NOMO-1 treated with DMSO at 0.1 percent for 48 hours (cell line): ENCODE results near the gene ACVR1.
"Not testable (repeated sequence)": the region's sequence is repeated elsewhere in the genome, so short reads cannot be mapped to it uniquely, and the experiment has no call there.

Source experiments
- DNase-seq: peaks from one replicate; lab custom pipeline; 2025; ENCODE audit not compliant: unreplicated experiment; lab: John Stamatoyannopoulos, UW

The ACVR1 gene

DNA sequence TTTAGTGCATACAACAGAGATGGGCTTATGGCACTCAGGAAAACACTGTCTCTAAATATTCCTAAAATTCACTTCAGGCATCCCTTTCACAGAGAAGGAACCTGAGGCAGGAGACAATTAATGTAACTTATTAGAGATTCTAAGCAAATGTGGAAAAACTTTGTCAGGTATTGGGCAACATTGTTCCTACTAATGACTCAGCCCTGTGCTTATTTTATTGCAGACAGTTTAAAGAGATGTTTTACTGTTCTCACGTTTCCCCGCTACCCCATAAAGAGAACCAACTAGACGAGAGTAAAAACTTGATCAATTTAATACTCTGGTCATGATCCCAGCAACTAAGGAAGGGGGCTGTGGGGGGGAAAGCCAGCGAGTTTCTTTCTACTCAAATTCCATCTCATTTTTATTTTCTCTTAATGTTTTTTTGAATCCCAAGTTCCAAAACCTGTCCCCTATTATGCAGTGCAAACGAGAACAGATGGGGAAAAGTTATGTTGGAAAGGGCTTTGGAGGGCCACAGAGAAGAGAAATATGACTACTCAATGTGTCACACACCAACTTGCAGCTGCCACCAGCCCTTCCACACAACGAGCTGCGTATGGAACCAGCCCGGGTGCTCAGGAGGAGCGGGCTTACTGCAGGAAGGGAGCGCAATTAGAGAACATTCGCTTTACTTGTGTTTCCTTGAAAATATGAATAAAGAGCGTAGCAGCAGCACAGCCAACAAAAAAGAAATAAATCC, 18.7 kb upstream of the ACVR1 start:
- peak; percentile 79 for DNase-seq

DNA sequence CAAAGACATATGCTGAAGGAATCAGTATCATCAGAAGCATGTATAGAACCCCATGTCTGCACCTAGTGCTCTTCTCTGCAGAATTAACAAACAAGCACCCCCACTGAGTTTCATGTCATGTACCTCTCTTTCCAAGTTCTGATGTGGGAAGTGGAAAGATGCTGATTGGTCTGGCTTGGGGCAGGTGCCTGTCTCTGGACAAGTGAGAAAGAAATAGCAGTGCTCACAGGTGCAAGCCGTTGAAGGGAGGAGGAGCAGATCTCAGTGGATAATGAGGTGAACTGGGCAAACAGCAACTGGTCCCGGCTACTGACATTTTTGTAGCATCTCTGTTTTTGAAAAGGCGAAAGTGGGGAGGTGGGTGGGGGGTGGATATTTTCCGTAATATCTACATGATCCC, 17.5 kb upstream of the ACVR1 start:
- no peak for DNase-seq

DNA sequence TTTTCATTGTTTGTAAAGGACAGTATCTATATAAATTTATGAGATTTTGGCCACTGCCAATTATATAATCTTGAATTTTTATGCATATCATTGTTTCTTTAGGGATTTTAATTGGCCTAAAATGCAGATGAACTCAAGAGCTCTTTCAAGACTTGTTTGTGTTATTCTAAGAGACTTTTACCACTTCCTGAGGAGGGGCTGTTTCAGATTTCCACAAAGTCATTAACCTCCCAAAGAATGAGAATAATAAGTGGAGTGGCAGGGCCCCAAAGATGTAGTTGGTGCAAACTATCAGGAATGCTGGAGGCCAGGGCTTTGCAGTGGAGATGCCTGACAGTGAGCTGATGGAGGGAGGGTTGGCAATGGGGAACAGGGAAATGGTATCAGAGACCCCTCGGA, 15.5 kb upstream of the ACVR1 start:
- no peak for DNase-seq

DNA sequence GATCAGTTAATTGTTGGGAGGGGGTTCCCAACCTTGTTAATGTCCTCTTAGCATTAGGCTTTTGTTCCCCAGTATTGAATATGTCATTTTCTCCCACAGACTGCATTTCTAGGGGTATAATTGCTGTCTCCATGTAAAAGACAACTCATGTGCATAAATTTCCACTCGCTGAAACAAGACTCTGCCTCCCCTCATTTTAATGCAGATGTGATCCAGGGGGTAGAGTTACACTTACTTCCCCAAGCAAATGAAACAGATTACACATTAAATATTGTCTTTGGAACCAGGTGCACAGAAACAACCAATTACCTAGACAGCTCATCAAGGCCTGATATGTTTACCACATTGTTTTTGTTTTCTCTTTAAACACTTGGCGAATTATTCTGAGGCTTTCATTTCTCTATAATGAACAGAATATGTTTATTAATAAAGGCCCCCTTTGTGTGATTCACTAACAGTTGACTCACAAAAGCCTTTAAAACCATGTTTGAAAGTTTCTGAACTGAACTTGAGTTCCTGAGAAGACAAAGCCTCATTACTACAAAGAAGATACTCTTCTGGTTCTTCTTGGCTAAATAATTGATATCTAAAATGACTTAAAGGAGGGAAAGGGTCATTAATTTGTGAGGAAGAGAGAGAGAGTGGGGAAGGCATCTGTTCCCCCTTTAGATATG, 15.0 kb upstream of the ACVR1 start:
- DNase-seq, result no peak

DNA sequence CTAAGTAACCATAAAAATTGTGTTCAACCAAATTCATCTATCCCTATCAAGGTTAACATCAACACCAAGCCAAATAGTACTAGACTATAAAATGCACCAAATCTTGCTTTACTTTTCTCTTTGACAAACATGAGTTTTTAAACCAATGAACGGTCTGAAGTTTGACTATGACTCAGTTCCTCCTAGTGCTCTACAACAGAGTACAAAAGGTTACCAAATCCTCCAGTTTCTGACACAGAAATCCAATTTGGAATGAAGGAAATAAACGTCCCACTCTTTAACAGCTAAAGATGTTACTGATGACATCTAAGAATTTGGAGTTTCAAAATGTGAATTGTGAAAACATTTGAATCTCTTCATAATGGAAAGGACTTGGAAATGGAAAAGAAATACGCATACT, 11.8 kb upstream of the ACVR1 start:
- DNase-seq, result no peak

DNA sequence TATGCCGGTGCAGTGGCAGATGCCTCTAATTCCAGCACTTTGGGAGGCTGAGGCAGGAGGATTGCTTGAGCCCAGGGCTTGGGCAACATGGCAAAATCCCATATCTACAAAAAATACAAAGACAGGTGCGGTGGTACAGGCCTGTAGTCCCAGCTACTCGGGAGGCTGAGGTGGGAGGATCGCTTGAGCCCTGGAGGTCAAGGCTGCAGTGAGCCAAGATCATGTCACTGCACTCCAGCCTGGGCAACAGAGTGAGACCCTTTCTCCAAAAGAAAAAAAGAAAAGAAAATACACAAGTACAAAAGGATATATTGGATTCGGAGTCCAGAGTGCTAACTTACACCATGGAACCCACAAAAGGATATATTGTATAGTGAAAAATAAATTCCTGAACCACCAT, 8.4 kb upstream of the ACVR1 start:
- DNase-seq, result not testable (repeated sequence)

DNA sequence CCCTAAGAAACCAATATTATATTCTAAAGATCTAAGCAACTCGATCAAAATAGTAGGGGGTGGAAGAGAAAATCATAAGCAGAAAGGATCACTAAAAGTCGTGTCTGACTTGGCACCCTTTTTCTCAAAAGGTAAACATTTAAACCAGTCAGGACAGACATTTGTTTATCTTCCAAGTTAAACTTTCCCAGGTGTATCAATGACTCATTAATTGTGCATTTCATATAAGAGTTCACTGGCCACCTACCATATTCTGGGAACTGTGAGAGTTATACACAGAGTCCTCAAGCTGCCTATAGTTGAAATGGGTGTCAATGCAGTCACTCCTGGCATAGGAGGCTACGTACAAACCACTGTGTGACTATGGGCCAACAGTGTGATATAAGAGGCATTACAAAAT, 4.8 kb upstream of the ACVR1 start:
- DNase-seq, result no peak

DNA sequence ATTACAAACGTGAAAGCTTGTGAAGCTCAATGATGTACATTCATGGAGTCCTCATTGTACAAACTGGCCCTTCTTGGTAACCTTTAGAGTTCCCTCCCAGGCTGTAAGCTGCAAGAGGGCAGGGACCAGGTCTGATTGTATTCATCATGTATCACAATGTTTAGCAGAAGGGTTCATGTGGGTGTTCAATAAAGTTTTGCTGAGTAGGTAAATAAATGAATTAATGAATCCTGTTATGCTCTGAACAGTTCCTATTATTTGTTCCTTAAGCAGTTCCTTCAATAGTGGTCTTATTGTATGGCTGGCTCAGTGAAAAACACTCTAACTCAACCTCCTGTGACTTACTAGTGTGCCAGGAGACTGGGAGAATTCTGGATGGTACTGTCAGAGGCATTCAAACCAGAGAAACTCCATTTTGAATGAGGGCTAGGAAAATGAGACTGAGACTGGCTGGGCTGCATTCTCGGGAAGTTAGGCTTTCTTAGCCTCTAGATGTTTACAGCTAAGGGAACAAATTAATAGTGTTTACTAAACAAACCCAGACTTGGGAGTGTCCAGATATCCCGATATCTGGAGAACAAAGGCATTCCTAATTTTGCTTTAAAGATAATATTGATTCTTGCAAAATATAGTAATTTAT, 1.8 kb upstream of the ACVR1 start:
- DNase-seq, result no peak

DNA sequence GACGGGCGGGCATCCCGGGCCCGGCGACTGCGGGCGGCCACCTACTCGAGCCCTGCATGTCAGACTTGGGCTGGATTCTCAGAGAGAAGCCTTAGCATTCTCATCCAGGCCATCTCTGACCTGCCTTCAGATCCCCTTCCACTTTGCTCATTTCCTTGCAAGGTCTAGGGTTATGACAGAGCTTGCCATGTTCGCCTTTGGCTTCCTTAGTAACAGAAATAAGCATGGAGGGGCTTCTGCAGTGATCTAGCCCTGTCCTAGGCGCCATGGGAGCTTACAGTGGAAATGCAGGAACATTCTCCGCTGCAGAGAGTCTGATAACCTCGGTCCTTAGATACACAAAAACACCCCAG, 632 bp upstream of the ACVR1 start:
- peak; percentile 57 for DNase-seq

DNA sequence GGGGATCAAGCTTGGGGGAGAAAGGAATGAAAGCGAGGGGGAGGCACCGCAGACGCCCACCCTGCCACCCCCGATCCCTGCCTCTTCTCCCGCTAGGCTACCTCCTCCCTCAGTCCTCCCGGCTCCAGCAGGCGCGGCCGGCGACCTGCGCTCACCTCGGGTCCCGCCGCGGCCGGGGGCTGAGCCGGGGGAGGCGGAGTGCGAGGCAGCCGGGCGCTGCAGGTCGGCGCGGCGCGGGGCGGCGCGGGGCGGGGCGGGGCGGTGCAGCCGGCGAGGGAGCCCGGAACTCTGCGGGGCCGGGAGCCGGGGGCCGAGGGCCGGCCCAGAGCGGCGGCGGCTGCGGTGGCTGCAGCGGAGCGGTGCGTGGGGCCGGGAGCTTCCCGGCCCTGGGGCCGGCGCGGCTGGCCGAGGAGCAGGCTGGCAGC, 477 bp downstream of the ACVR1 start:
- DNase-seq, result peak; percentile 25

DNA sequence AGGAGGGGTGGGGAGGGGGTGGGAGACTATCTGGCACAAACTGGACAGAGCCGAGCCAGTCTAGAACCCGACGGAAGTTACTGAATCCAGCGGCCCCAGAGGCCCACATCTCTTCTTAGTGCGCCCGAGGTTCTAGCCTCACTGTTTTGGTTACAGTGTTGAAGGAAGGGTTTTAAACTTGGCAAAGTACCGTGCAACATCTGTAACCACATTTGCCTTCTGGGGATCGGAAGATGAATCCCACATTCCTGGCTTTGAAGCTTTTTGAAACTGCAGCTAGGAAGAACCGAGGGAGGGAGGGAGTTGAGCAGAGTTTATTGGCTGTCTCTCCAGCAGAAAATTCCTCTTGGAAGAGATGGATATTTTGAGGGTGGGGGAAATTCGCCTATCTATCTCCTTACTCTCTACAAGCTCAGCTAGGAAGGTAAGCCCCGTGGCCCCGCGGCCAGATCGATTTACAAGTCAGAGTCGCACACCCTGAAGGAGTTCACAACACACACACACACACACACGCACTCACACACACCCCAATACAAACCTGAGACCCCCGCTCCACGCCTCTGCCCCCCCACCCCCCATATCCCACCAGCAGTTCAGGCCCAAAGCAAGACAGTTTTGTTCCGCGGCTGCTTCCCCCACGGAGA, 1.0 kb downstream of the ACVR1 start:
- DNase-seq, result peak; percentile 23

DNA sequence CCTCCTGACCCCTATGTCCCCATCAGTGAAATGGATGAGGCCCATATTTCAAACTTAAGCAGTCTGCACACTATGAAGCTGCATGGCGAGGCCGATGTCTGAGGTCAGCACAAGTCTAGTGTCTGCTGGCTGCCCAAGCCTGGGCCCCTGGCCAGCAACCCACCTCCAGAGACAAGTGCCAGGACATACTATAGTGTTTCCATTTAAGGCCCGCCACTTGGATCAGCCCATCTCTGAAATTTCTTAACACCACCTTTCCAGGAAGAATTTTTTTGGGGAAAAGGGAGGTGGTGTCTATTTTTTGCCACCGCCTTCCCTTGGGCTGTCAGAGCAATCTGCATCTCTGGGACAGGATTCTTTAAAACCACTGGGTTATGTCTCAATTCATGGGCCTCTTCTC, 1.8 kb downstream of the ACVR1 start:
- DNase-seq, result no peak

DNA sequence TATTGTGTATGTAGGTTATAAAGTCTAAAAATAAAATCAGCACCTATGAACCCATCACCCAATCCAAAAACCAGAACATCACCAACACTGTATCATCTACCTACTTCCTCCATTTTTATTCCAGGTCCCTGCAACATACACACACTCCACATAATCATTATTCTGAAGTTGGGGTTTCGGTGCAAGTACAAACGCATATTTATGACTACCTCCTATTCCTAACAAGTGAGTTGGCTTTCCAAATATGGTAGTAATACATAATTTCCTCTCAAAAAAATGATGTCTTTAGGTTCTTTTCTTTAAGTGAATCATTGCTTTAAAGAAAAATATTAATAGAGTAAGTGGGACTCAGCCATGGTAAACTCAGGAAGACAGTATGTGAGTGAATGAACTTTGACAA, 3.3 kb downstream of the ACVR1 start:
- no peak for DNase-seq

DNA sequence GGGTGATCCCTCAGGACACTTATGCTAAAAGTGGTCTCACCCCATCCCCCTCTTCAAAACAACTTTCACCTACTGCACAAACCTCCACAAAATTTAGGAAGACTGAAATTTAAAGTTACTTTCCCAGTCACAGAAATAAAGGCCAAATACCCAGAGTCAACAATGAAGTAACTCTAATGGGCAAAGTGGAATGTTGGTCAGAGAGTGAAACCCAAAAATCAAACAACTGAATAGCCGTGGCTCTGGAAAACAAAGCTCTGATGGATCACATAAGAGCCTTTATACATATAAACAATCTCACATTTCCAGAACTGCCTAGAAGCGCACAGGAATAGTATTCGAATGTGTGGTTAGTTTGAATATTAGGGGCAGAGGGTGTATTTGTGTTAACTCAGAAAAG, 4.7 kb downstream of the ACVR1 start:
- DNase-seq, result no peak

DNA sequence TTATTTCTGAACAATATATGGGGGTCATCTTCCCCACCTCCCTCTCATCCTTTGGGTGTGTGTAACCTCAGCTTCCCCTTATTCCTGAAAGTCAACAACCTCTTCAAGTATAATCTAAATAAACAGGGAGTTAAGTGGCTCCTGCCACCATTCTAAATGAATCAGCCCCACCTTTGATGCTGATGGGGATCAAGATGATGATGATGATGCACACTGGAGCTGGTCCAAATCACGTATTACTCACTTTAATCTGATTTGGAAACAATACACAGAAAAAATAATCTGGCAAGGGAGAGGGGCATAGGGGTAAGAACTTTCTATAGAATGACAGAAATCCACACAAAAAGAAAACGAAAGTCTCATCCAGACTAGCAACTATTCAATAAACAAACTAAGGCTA, 7.1 kb downstream of the ACVR1 start:
- no peak for DNase-seq

DNA sequence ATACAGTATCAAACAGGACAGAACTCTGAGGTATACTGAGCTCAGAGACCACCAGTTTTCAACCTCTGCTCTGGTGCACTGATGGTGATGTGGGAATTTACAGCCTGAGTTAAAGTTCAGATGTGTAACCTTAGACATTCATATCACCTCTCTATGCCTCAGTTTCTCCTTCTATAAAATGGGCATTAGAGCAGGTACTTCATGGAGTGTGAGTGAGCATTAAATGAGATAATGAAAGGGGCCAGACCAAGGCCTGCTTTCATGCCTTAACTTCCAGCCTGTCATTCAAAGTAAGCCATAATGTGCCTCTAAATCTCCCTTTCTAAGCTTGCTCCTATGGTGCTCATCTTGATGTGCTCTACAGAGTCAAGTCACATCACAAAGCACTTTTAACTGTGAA, 8.4 kb downstream of the ACVR1 start:
- DNase-seq, result no peak

DNA sequence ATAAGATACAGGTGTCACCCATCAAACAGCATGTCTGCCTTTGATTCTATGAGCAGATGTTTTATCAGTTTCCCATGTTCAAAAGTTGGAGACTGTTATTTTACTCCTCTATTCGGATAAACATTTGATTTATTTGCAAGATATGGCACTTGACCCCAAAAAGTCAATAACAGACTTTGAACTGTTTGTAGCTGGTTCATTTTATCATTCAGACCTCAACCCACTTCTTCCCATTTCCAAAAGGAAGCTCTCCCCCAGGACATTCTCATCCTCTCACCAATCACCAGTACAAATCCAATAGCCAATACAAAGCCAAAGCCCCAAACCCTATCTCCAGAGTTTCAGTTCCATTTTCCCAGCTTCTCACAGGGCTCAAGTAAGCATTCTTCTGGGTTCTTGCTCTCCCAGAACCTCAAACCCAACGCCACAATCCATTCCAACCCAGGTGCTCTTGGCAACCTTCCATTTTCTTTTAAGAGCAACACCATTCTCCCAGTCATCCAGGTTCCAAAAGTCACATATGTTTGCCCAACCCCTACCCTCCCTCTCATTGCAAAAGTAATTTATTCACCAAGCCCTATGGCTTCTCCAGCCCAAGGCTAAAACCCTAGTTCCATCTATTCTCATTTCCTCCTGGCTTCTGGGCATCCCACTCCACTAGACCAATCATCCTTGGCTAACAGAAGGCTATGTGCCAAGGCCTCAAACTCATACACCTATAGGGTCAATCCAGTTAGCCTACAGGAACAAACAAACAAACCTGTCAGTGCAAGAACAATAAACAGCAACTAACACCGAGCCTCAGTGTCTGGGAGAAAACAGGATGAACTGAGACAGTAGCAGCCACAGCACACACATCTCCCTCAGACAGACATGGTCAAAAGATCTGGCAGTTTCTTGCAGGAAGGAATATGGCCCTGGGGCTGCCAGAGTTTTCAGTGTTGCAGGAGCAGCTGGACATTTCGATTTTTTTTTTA, 9.2 kb downstream of the ACVR1 start:
- no peak for DNase-seq

DNA sequence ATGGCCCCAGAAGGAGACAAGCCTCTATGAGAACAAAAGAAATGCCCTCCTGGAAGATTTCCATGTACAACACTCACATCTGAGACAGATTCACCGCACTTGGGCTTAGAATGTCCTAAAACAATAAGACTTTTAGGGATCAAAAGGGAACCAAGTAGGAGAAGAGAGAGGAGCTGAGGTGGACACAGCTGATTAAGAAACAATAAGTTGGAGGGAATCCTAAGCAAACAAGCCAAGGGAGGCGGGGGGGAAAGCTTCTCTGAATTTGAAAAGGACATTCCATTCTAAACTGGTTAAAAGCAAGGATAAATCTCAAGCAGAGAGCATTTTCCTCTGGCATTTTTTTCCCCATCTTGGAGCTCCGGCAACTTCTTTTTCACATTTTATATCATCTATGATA, 9.9 kb downstream of the ACVR1 start:
- no peak for DNase-seq

DNA sequence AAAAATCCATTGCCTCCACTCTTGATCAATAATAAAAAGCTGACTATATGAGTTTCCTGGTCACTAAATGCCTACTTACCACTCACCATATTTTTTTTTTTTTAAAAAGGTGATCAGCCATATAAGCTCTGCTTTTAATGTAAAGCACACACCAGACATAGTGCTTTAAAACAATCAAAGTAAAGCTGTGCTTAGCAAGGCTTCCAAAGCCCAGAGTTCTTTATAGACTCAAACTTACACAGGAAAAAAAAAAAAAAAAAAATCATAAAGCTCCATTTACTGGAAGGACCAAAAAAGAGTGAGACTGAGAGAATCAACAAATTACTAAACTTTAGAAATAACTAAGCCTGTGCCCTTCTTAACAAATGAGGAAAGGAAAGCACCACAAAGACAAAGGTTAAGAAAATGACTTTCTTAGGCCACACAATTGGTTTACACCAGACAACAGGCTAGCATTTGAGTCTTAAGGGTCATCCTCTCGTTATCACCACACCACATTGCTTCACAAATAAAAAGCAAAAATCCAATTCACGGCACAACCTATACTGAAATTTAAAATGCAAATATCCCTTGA, 11.2 kb downstream of the ACVR1 start:
- no peak for DNase-seq

DNA sequence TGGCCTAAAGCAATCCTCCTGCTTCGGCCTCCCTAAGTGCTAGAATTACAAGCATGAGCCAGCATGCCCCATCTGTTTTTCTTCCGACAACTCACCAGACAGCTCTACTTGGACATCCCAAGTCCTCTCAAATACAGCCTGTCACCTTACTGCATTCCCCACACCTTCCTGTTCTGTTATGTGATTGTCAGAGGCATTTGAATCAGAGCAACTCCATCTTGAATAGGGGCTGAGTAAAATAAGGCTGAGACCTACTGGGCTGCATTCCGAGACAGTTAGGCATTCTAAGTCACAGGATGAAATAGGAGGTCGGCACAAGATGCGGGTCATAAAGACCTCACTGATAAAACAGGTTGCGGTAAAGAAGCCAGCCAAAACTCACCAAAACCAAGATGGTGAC, 17.3 kb downstream of the ACVR1 start:
- DNase-seq, result no peak

DNA sequence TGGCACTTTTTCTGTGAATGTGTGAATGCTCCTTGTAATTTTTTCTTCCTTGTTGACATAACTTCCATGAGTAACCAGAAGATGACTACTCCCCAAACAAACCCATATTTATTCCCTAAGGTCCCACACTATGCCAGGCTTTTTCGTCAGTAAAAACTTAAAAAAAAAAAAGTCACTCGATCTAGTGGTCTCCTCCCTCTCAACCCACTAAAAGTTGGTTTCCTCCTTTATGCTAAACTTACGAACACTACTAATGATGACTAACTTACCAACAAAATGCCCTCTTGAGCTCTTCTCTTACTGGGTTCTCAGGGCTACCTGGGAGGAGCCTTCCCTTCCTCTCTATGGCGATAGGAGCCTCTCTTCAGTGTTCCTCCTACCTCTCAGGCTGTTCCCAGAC, 18.2 kb downstream of the ACVR1 start:
- DNase-seq, result no peak
